ENCODE data around the gene STX10. TPM values are rescaled to one million over a fixed set of nuclear protein-coding genes. Genes with fewer than 3 reads are reported as not detected.
A peak's percentile ranks its signal among the peaks of the same experiment; 100 is the strongest.

The STX10 gene
- total RNA-seq, 1 donor from 2014 or later, result 24.5 TPM

DNA sequence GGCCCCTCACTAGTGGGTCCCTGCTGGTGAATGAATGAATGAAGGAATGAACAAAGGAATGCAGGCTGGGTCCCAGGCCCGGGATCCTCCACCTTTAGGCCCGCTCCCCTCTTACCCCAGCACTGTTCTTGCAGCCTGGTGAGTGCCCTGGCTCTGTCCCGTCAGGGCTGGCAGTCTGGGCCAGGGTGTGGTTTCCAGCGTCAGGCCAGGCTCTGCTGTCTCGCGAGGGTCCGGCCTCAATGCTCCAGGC lies 47.8 kb downstream of the STX10 start:
- Histone ChIP-seq H3K36me3 (ENCODE audit: control insufficient read depth in 3 of 3, insufficient read depth in 3 of 3, low read length in 3 of 3) (peaks cover 1 to 6% (median 2%) of the 10 kb centered on the region in 3 donors), H3K27ac (ENCODE audit: low read depth, low read length) (peak overlapping the region; percentile 51), H3K9me3 (ENCODE audit: control insufficient read depth in 3 of 3, low read length in 3 of 3) (no peaks in the 10 kb centered on the region), H3K4me3 (ENCODE audit: low read length in 3 of 3) (peak overlapping the region; percentile 52 to 73 (median 65)), H3K4me1 (ENCODE audit: control insufficient read depth in 3 of 3, insufficient read depth in 3 of 3, low read length in 3 of 3) (peaks cover 27 to 28% (median 28%) of the 10 kb centered on the region in 3 donors), H3K27me3 (ENCODE audit: control insufficient read depth in 3 of 3, insufficient read depth in 3 of 3, low read length in 3 of 3) (no peaks in the 10 kb centered on the region), H3K9ac (ENCODE audit: low read depth in 1 of 3, low read length in 3 of 3) (peak overlapping the region; percentile 23 to 77 (median 44))

DNA sequence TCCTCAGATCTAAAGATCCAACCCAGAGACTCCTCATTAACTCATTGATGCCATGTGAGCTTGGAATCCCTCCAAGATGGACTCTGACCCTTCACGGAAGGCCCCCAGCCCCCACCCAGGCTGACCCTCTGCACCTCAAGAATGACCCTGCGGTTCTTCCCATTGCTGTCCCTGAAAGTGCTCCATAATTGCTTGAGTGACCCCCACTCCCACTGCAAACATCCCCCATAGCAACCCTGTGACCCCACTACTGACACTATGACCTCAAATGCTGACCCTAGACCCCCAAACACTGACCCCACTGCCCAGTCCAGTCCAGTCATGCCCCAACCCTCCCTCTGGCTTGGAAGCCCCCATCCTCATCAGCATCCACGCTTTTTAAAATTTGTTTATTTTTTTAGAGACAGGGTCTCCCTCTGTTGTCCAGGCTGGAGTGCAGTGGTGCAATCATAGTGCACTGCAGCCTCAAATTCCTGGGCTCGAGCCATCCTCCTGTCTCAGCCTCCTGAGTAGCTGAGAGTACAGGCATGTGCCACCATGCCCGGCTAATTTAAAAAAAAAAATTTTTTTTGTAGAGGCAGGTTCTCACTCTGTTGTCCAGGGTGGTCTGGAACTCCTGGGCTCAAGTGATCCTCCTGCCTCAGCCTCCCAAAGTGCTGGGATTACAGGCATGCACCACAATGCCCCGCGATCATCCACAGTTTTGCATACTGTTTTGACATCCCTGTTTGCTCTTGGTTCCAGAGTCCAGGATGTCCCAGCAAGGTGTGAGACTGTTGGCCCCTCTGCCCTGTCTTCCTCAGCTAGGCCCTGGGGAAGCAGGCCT lies 48.4 kb downstream of the STX10 start:
- peak overlapping the region; percentile 23 to 77 (median 44) for H3K9ac ChIP-seq (ENCODE audit: low read depth in 1 of 3, low read length in 3 of 3)
- H3K27me3 ChIP-seq (ENCODE audit: control insufficient read depth in 3 of 3, insufficient read depth in 3 of 3, low read length in 3 of 3), result no peaks in the 10 kb centered on the region
- peak overlapping the region; percentile 51 for H3K27ac ChIP-seq (ENCODE audit: low read depth, low read length)
- H3K4me3 ChIP-seq (ENCODE audit: low read length in 3 of 3), result peak overlapping the region; percentile 52 to 73 (median 65)
- H3K36me3 ChIP-seq (ENCODE audit: control insufficient read depth in 3 of 3, insufficient read depth in 3 of 3, low read length in 3 of 3), result peaks cover 0 to 5% (median 0%) of the 10 kb centered on the region in 3 donors
- H3K4me1 ChIP-seq (ENCODE audit: control insufficient read depth in 3 of 3, insufficient read depth in 3 of 3, low read length in 3 of 3), result peaks cover 27 to 28% (median 28%) of the 10 kb centered on the region in 3 donors
- H3K9me3 ChIP-seq (ENCODE audit: control insufficient read depth in 3 of 3, low read length in 3 of 3), result no peaks in the 10 kb centered on the region

- Histone ChIP-seq H3K9me3 (ENCODE audit: control insufficient read depth in 3 of 3, low read length in 3 of 3) (no peaks in the 10 kb centered on the region), H3K4me1 (ENCODE audit: control insufficient read depth in 3 of 3, insufficient read depth in 3 of 3, low read length in 3 of 3) (peaks cover 28 to 31% (median 28%) of the 10 kb centered on the region in 3 donors), H3K9ac (ENCODE audit: low read depth in 1 of 3, low read length in 3 of 3) (peak overlapping the region in 1 of 3 donors; percentile 60), H3K4me3 (ENCODE audit: low read length in 3 of 3) (peak overlapping the region; percentile 43 to 73 (median 52)), H3K27me3 (ENCODE audit: control insufficient read depth in 3 of 3, insufficient read depth in 3 of 3, low read length in 3 of 3) (no peaks in the 10 kb centered on the region), H3K27ac (ENCODE audit: low read depth, low read length) (peak overlapping the region; percentile 25), H3K36me3 (ENCODE audit: control insufficient read depth in 3 of 3, insufficient read depth in 3 of 3, low read length in 3 of 3) (peaks cover 0 to 5% (median under 1%) of the 10 kb centered on the region in 3 donors)
Observed at GRCh38 chr19:13100841-13101589, 49.2 kb downstream of the STX10 start.

GRCh38 chr19:13100031-13100588 lies 50.1 kb downstream of the STX10 start:
- Histone ChIP-seq H3K27ac (ENCODE audit: low read depth, low read length) (peak overlapping the region; percentile 64), H3K4me3 (ENCODE audit: low read length in 3 of 3) (peak overlapping the region in 1 of 3 donors; percentile 29), H3K4me1 (ENCODE audit: control insufficient read depth in 3 of 3, insufficient read depth in 3 of 3, low read length in 3 of 3) (peaks cover 28 to 33% (median 28%) of the 10 kb centered on the region in 3 donors)

GRCh38 chr19:13099073-13099999 lies 50.8 kb downstream of the STX10 start:
- H3K4me1 ChIP-seq (ENCODE audit: control insufficient read depth in 3 of 3, insufficient read depth in 3 of 3, low read length in 3 of 3), result peaks cover 23 to 26% (median 26%) of the 10 kb centered on the region in 3 donors
- H3K4me3 ChIP-seq (ENCODE audit: low read length in 3 of 3), result peak overlapping the region; percentile 30 to 52 (median 36)
- no peaks in the 10 kb centered on the region for H3K27me3 ChIP-seq (ENCODE audit: control insufficient read depth in 3 of 3, insufficient read depth in 3 of 3, low read length in 3 of 3)

More at GRCh38 chr19:13100031-13100588, 50.1 kb downstream of the STX10 start:
- Histone ChIP-seq H3K36me3 (ENCODE audit: control insufficient read depth in 3 of 3, insufficient read depth in 3 of 3, low read length in 3 of 3) (peaks cover 0 to 5% (median 3%) of the 10 kb centered on the region in 3 donors), H3K9me3 (ENCODE audit: control insufficient read depth in 3 of 3, low read length in 3 of 3) (no peaks in the 10 kb centered on the region), H3K9ac (ENCODE audit: low read depth in 1 of 3, low read length in 3 of 3) (peak overlapping the region in 2 of 3 donors; percentile 23 to 62), H3K27me3 (ENCODE audit: control insufficient read depth in 3 of 3, insufficient read depth in 3 of 3, low read length in 3 of 3) (no peaks in the 10 kb centered on the region)

DNA sequence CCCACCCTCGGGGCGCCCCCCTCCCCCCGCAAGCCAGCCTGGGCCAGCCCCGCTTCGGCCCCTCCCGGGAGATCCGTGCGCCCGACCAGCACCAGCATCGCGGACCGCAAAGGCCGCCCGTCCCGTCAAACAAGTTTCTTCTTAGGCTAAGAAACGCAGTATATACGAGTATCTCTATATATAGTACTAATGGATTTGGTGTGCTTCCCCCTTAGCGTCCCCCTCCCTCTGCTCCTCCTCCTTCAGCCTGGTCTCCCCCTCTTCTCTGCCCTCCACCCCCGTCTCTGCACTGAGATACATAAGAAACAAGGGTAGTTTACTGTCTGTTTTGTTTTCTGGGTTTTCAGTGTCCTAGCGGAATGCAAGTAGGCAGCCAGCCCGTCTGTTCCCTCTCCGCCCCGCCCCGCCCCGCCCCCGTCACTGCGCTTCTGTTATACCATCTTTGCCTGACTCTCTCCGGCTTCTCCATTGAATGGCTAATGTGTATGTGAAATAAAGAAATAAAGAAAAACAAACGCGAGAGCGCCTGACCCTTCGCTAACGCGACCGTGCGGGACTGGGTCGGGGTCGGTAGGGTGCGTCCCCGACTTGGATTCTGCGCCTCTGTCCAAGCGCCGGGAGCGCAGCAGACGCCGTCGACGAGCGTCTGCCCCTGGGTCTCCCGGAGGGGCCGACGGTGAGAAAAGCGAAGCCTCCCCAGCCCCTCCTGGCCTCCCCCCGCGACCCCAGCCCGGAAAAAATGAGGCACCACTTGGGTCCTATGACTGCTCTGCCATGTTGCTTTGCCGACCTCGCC lies 51.7 kb downstream of the STX10 start:
- H3K27me3 ChIP-seq (ENCODE audit: control insufficient read depth in 3 of 3, insufficient read depth in 3 of 3, low read length in 3 of 3), result no peaks in the 10 kb centered on the region
- H3K4me3 ChIP-seq (ENCODE audit: low read length in 3 of 3), result peak overlapping the region; percentile 40 to 52 (median 46)

More at GRCh38 chr19:13099073-13099999, 50.8 kb downstream of the STX10 start:
- Histone ChIP-seq H3K9me3 (ENCODE audit: control insufficient read depth in 3 of 3, low read length in 3 of 3) (no peaks in the 10 kb centered on the region), H3K27ac (ENCODE audit: low read depth, low read length) (peak overlapping the region; percentile 64), H3K36me3 (ENCODE audit: control insufficient read depth in 3 of 3, insufficient read depth in 3 of 3, low read length in 3 of 3) (peaks cover 0 to 6% (median 3%) of the 10 kb centered on the region in 3 donors), H3K9ac (ENCODE audit: low read depth in 1 of 3, low read length in 3 of 3) (peak overlapping the region in 2 of 3 donors; percentile 23 to 62)

DNA sequence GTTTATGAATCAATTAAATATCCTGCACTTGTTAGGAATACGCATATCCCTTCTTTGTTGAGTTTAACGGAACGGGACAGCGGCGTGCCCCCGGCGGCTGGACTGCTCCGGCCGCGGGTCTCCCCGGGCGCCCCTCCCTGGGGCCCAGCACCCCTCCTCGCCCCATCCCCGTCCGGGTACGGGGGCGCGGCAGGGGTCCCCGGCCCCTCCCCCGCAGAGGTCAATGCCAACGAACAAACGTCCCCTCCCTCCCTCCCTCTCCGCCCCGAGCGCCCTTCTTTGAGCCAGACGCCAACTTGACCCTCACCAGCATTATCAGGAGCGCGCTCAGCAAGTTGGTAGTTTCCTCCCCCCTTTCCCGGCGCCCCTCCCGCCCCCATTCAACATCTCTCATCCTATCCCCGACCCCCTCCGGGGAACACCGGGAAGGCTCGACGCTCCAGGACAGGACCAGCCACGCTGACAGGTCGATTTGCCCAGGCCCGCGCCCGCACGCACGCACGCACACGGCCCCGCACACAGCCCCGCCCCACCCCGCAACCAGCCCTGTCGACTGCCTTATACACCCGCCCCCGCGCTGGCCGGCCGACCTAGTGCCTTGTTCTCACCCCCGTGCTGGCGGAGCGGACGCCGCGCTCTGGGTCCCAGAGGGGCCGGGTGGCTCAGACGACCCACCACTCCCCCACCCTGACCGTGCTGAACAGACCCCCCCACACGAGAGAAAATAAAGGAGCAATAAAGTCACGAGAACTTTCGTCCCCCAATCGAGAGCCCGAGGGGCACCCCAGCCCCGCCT lies 52.5 kb downstream of the STX10 start:
- Histone ChIP-seq H3K27me3 (ENCODE audit: control insufficient read depth in 3 of 3, insufficient read depth in 3 of 3, low read length in 3 of 3) (no peaks in the 10 kb centered on the region), H3K4me1 (ENCODE audit: control insufficient read depth in 3 of 3, insufficient read depth in 3 of 3, low read length in 3 of 3) (peaks cover 26 to 43% (median 35%) of the 10 kb centered on the region in 3 donors), H3K9me3 (ENCODE audit: control insufficient read depth in 3 of 3, low read length in 3 of 3) (no peaks in the 10 kb centered on the region), H3K27ac (ENCODE audit: low read depth, low read length) (no peak overlapping the region), H3K9ac (ENCODE audit: low read depth in 1 of 3, low read length in 3 of 3) (no peak overlapping the region), H3K4me3 (ENCODE audit: low read length in 3 of 3) (no peak overlapping the region), H3K36me3 (ENCODE audit: control insufficient read depth in 3 of 3, insufficient read depth in 3 of 3, low read length in 3 of 3) (peaks cover 0 to 11% (median 3%) of the 10 kb centered on the region in 3 donors)

More for the DNA sequence above, 51.7 kb downstream of the STX10 start:
- Histone ChIP-seq H3K9ac (ENCODE audit: low read depth in 1 of 3, low read length in 3 of 3) (no peak overlapping the region), H3K9me3 (ENCODE audit: control insufficient read depth in 3 of 3, low read length in 3 of 3) (no peaks in the 10 kb centered on the region), H3K4me1 (ENCODE audit: control insufficient read depth in 3 of 3, insufficient read depth in 3 of 3, low read length in 3 of 3) (peaks cover 26 to 34% (median 34%) of the 10 kb centered on the region in 3 donors), H3K36me3 (ENCODE audit: control insufficient read depth in 3 of 3, insufficient read depth in 3 of 3, low read length in 3 of 3) (peaks cover 0 to 9% (median 3%) of the 10 kb centered on the region in 3 donors), H3K27ac (ENCODE audit: low read depth, low read length) (peak overlapping the region; percentile 54)

- H3K9ac ChIP-seq (ENCODE audit: low read depth in 1 of 3, low read length in 3 of 3), result no peak overlapping the region
- H3K4me1 ChIP-seq (ENCODE audit: control insufficient read depth in 3 of 3, insufficient read depth in 3 of 3, low read length in 3 of 3), result peaks cover 28 to 44% (median 36%) of the 10 kb centered on the region in 3 donors
- no peak overlapping the region for H3K4me3 ChIP-seq (ENCODE audit: low read length in 3 of 3)
- H3K27ac ChIP-seq (ENCODE audit: low read depth, low read length), result no peak overlapping the region
- peaks cover 0 to 11% (median 3%) of the 10 kb centered on the region in 3 donors for H3K36me3 ChIP-seq (ENCODE audit: control insufficient read depth in 3 of 3, insufficient read depth in 3 of 3, low read length in 3 of 3)
- H3K9me3 ChIP-seq (ENCODE audit: control insufficient read depth in 3 of 3, low read length in 3 of 3), result no peaks in the 10 kb centered on the region
- no peaks in the 10 kb centered on the region for H3K27me3 ChIP-seq (ENCODE audit: control insufficient read depth in 3 of 3, insufficient read depth in 3 of 3, low read length in 3 of 3)
Observed at GRCh38 chr19:13097033-13097462, 53.1 kb downstream of the STX10 start.

All from skeletal muscle tissue (tissue), 4 donors.